H54 (cell line): ENCODE measurements around the gene F13A1.

Experiments used
- DNase-seq: peaks from one replicate; pipeline ENCODE4 v3.0.0; 2011; ENCODE audit warnings: low spot score, mixed read lengths; ENCODE audit not compliant: insufficient read length
- FAIRE-seq: peaks from 3 replicates; lab custom pipeline; 2011; peaks lifted over from hg19 to GRCh38; lab: Jason Lieb, UNC
- POLR2A ChIP-seq: IDR thresholded peaks from 2 replicates; pipeline ENCODE4 v1.6.1; 2011; ENCODE audit warnings: low read depth, mild to moderate bottlenecking, low read length

The F13A1 gene

DNA sequence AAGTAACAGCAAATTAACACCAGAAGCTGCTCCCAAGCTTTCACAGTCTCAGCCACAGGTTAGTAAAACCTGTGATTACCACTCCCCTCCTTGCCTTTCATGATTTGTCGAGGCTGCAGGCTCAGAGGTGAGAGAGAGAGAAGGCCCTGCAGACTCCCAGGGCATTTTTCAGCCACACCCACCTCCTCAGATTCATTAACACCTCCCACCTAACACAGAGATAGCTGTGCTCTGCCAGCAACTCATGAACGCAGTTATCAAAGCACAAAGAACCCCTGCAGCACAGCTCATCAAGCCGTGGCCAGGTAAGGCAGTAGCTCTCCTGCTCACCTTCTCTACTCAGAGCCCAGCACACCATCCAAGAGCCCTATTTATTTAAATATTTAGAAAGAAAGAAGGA is 27.1 kb downstream of the F13A1 start:
- FAIRE-seq = no peak
- no peak for TF ChIP-seq POLR2A
- no peak for DNase-seq

DNA sequence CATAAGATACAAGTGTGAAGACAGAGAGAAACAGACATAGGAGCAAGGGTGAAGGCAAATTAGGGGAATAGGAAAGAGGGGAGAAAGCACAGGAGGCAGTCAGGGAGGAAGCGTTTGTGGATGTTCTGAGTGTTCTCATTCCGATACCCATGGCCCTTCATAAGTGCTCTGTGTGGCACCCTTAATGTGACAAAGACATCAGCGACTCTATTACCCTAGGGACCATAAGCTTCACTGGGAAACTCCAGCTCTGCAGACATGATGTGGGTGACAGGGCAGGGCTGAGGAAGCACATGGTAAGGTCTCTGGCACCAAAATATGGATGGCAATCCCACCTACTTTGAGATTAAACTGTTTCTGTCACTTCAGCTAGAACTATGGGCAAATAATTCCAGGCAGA is 33.0 kb downstream of the F13A1 start:
- no peak for TF ChIP-seq POLR2A
- FAIRE-seq = no peak

GRCh38 chr6:6285679-6286078 is 34.8 kb downstream of the F13A1 start:
- no peak for TF ChIP-seq POLR2A
- FAIRE-seq = no peak
- no peak for DNase-seq

More for the DNA sequence above, 33.0 kb downstream of the F13A1 start:
- DNase-seq = no peak

DNA sequence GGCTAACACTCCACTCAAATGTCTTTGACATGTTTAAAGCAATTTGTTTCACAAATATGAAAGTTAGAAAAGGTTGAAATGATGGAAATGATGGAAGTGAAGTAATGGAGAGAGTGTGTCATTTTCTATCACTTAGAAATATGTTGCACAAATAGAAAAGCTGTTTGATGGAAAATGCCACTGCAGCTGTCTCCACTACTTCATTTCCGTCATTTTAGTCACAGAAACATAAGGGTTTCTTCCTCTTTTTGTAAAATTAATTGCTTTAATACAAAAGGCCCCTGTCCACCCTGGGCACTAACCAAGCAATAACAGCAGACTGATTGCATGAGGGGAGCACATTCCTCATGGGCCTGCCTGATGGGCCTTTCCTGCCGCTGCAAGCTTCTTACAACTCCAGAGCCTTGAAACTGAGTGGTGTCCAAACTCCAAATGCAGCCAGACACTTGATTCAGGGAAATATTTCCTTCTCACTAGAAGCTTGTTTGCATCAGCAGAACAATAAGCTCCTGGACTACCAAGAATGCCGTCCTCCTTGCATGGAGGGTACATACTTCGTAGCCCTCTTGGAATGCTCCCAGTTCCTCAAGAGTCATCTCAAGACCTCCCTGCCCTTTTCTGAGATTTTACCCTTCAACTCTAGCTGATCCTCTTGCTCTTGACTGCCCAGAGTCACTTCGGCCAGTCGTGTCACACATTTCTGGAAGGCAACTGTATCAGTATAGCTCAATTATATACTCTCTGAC is 36.1 kb downstream of the F13A1 start:
- no peak for FAIRE-seq
- TF ChIP-seq POLR2A = no peak
- DNase-seq = no peak

- no peak for TF ChIP-seq POLR2A
- DNase-seq (no peak), FAIRE-seq (no peak)
Measured at GRCh38 chr6:6283746-6284145, 36.7 kb downstream of the F13A1 start.

GRCh38 chr6:6282716-6283115 is 37.7 kb downstream of the F13A1 start:
- FAIRE-seq = no peak
- no peak for TF ChIP-seq POLR2A

GRCh38 chr6:6277413-6277812 is 43.0 kb downstream of the F13A1 start:
- DNase-seq (no peak), FAIRE-seq (no peak)
- no peak for TF ChIP-seq POLR2A

More at GRCh38 chr6:6282716-6283115, 37.7 kb downstream of the F13A1 start:
- DNase-seq = no peak

- DNase-seq (no peak), FAIRE-seq (no peak)
- no peak for TF ChIP-seq POLR2A
Measured at GRCh38 chr6:6270948-6271535, 49.4 kb downstream of the F13A1 start.

DNA sequence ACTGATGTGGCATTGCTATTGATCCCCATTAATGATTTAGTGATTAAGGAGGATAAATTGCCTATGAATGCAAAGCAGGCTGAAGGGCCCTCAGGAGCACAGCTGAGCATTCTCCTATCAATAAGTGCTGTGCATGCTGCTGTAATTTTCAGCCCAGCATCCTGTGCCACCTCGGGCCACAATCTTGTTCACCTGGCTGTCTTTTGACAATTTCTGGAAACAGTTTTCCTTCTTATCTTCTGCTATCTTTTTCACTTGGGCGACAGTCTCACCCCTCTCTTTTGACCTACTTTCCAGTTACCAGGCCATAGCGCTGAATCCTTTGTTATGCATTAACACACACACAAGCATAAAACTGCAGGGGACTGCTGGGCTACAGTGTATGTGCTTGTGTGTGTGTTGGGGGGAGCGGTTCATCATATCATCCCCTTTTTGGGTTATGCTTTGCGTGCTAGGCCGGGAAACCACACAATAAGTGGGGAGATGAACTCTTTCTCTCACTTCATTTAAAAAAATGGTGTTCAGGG is 60.2 kb downstream of the F13A1 start:
- TF ChIP-seq POLR2A = no peak
- DNase-seq (no peak), FAIRE-seq (no peak)

GRCh38 chr6:6256886-6257285 is 63.6 kb downstream of the F13A1 start:
- TF ChIP-seq POLR2A = no peak
- DNase-seq = no peak
- FAIRE-seq = no peak

GRCh38 chr6:6256259-6256658 is 64.2 kb downstream of the F13A1 start:
- DNase-seq = no peak
- no peak for TF ChIP-seq POLR2A
- no peak for FAIRE-seq

- TF ChIP-seq POLR2A = no peak
Measured at GRCh38 chr6:6251555-6252280, 68.7 kb downstream of the F13A1 start.

DNA sequence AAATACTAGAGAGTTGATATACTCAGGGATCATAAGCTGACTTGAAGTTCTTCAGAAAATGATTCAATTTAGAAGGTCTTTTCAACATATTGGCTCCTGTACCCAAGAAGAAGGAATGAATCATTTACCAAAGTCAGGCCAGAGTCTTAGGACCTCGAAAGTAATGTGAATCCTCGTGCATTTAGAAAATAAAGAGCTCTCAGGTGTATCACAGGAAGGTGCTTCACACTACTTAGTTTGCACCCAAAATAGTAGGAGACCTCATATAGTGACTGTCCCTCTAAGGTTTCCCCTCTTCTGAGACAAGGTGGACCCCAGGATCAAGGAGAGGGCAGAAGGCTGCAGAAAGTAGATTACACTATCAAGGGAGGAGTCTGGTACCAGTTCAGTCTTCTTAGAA is 71.8 kb downstream of the F13A1 start:
- no peak for FAIRE-seq
- DNase-seq = no peak
- no peak for TF ChIP-seq POLR2A

More at GRCh38 chr6:6251555-6252280, 68.7 kb downstream of the F13A1 start:
- DNase-seq = no peak
- no peak for FAIRE-seq

- DNase-seq (no peak), FAIRE-seq (no peak)
- no peak for TF ChIP-seq POLR2A
Measured at GRCh38 chr6:6246544-6246943, 73.9 kb downstream of the F13A1 start.

DNA sequence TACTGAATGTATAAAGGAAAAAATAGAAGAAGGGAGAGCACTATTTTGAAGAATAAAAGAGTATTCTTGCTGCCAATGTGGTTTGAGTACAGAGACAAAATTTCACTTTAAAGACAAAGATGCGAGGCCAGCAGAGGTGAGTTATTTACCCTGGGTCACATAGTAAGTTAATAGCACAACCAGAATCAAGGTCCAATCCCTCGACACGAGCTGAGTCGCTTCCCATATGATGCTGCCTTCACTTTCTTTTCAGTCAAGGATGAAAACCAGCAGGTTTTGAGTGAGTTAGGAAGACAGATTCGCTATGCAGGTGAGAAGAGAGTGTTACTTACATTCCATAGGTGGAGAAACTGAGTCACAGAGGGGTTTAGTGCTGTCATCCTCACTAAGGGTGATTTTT is 75.8 kb downstream of the F13A1 start:
- FAIRE-seq = no peak
- no peak for DNase-seq
- TF ChIP-seq POLR2A = no peak
